RWPE2 (cell line): ENCODE measurements around the gene NDUFB2.
"Not testable (repeated sequence)": the region's sequence is repeated elsewhere in the genome, so short reads cannot be mapped to it uniquely, and the experiment has no call there.

Source experiments
- ATAC-seq: fragments of 200-7000 bp; cut with Tn5 transposase; 3 replicates; pipeline ENCODE4 v1.9.1; 2021; ENCODE audit warnings: low read depth
- DNase-seq: peaks from one replicate; pipeline ENCODE4 v3.0.0-alpha.2; 2020; ENCODE audit warnings: low spot score
- H3K27ac ChIP-seq: fragments of 450-650 bp; 2 replicates; pipeline ENCODE4 v1.5.1; 2017; ENCODE audit warnings: mild to moderate bottlenecking; ENCODE audit not compliant: poor library complexity, severe bottlenecking
- H3K27me3 ChIP-seq: fragments of 250-450 bp; sonication (Bioruptor Pico); 2 replicates; pipeline ENCODE4 v1.5.1; 2021; ENCODE audit warnings: mild to moderate bottlenecking, moderate library complexity; ENCODE audit not compliant: insufficient read depth, poor library complexity, severe bottlenecking
- H3K36me3 ChIP-seq: fragments of 250-450 bp; sonication (Bioruptor Pico); 2 replicates; pipeline ENCODE4 v1.5.1; 2020; ENCODE audit warnings: low read depth, mild to moderate bottlenecking, moderate library complexity
- H3K4me1 ChIP-seq: fragments of 250-450 bp; sonication (Bioruptor Pico); 2 replicates; pipeline ENCODE4 v1.5.1; 2021; ENCODE audit warnings: mild to moderate bottlenecking, moderate library complexity; ENCODE audit not compliant: insufficient read depth, poor library complexity, severe bottlenecking
- H3K4me3 ChIP-seq: fragments of 250-450 bp; sonication (Bioruptor Pico); 2 replicates; pipeline ENCODE4 v1.5.1; 2021; ENCODE audit warnings: mild to moderate bottlenecking, moderate library complexity; ENCODE audit not compliant: severe bottlenecking
- H3K9me3 ChIP-seq: fragments of 250-450 bp; sonication (Bioruptor Pico); 2 replicates; pipeline ENCODE4 v1.5.1; 2021; ENCODE audit warnings: mild to moderate bottlenecking, moderate library complexity; ENCODE audit not compliant: severe bottlenecking
- CTCF ChIP-seq: fragments of 450-650 bp; IDR thresholded peaks from one replicate; pipeline ENCODE4 v1.5.1; 2017; ENCODE audit warnings: mild to moderate bottlenecking, moderate library complexity; ENCODE audit not compliant: poor library complexity, severe bottlenecking

Gene NDUFB2

GRCh38 chr7:140667476-140667875, 29.0 kb upstream of the NDUFB2 start:
- H3K36me3 ChIP-seq = no peaks in the 10 kb centered on the region
- H3K27me3 ChIP-seq = no peaks in the 10 kb centered on the region
- no peak overlapping the region for H3K27ac ChIP-seq
- no peak overlapping the region for H3K4me3 ChIP-seq
- no peak for DNase-seq
- no peaks in the 10 kb centered on the region for H3K9me3 ChIP-seq
- no peak for ATAC-seq
- no peak for TF ChIP-seq CTCF
- peaks cover 5% of the 10 kb centered on the region for H3K4me1 ChIP-seq

- ATAC-seq (no peak), DNase-seq (no peak)
- H3K4me3 ChIP-seq = no peak overlapping the region
- no peak for TF ChIP-seq CTCF
- no peak overlapping the region for H3K27ac ChIP-seq
- no peaks in the 10 kb centered on the region for H3K27me3 ChIP-seq
- H3K9me3 ChIP-seq = no peaks in the 10 kb centered on the region
- no peaks in the 10 kb centered on the region for H3K36me3 ChIP-seq
- H3K4me1 ChIP-seq = peaks cover 5% of the 10 kb centered on the region
These were observed 27.9 kb upstream of the NDUFB2 start for GRCh38 chr7:140668641-140669040.

GRCh38 chr7:140669352-140669751, 27.2 kb upstream of the NDUFB2 start:
- ATAC-seq (no peak), DNase-seq (no peak)
- no peak for TF ChIP-seq CTCF
- Histone ChIP-seq H3K27ac (no peak overlapping the region), H3K4me1 (peaks cover 9% of the 10 kb centered on the region), H3K27me3 (no peaks in the 10 kb centered on the region), H3K36me3 (no peaks in the 10 kb centered on the region), H3K9me3 (no peaks in the 10 kb centered on the region), H3K4me3 (no peak overlapping the region)

- not testable (repeated sequence) for H3K36me3 ChIP-seq, H3K27me3 ChIP-seq, H3K27ac ChIP-seq, DNase-seq, H3K4me3 ChIP-seq, ATAC-seq, H3K9me3 ChIP-seq, H3K4me1 ChIP-seq
These were observed 26.6 kb upstream of the NDUFB2 start for GRCh38 chr7:140669862-140670261.

GRCh38 chr7:140670343-140670935, 26.1 kb upstream of the NDUFB2 start:
- no peak overlapping the region for H3K4me3 ChIP-seq
- TF ChIP-seq CTCF = no peak
- H3K9me3 ChIP-seq = no peaks in the 10 kb centered on the region
- ATAC-seq (no peak), DNase-seq (no peak)
- no peaks in the 10 kb centered on the region for H3K27me3 ChIP-seq
- H3K36me3 ChIP-seq = 0 out of 2 replicates have a peak, but pooled peaks cover 4% of the 10 kb centered on the region
- no peak overlapping the region for H3K27ac ChIP-seq
- peaks cover 9% of the 10 kb centered on the region for H3K4me1 ChIP-seq
